T-cell (primary cell): Measurements from ENCODE around the gene UMAD1. TPM values are rescaled to one million over a fixed set of nuclear protein-coding genes. Genes with fewer than 3 reads are reported as not detected.
A peak's percentile ranks its signal among the peaks of the same experiment; 100 is the strongest.
"Not testable (repeated sequence)": the region's sequence is repeated elsewhere in the genome, so short reads cannot be mapped to it uniquely, and the experiment has no call there.

Experiments
- ATAC-seq, 4 experiments: fragments of 200-7000 bp in 3 of 4; fragments of 150-1000 bp in 1 of 4; cut with Tn5 transposase; replicated peaks in 1 of 4; 1 replicate in 3 of 4; 2 replicates in 1 of 4; pipeline ENCODE4 v1.10.0; 2021; ENCODE audit warnings: moderate library complexity in 3 of 4, mild to moderate bottlenecking in 2 of 4, moderate number of reproducible peaks in 1 of 4
- CTCF ChIA-PET, 2 donors: fragments of 300-600 bp; sonication (Branson Sonifier 250); formaldehyde crosslinking; loops; one replicate each; lab custom pipeline; 2022; ENCODE audit warnings: antibody characterized with exemption in 2 of 2; lab: Charles Lee
- POLR2A ChIA-PET, 2 donors: fragments of 300-600 bp; sonication (Branson Sonifier 250); formaldehyde crosslinking; loops; one replicate each; lab custom pipeline; 2022; ENCODE audit warnings: antibody characterized with exemption in 2 of 2; lab: Charles Lee
- DNase-seq, 35 experiments: peaks; one replicate each; pipeline versions ENCODE4 v3.0.0 to v3.0.0-alpha.2; 2013 to 2023
- H3K27ac ChIP-seq: one replicate; pipeline ENCODE4 v1.5.1; 2013; ENCODE audit warnings: low read length
- H3K27me3 ChIP-seq, 2 experiments: replicated peaks in 1 of 2; 1 replicate in 1 of 2; 2 replicates in 1 of 2; pipeline versions ENCODE4 v1.6.1 to v1.7.0; 2013; ENCODE audit warnings: low read length in 1 of 2, mixed read lengths in 1 of 2; ENCODE audit not compliant: control insufficient read depth in 2 of 2, insufficient read depth in 2 of 2; ENCODE audit errors: extremely low read depth in 1 of 2
- H3K36me3 ChIP-seq, 2 donors: 1 replicate in 1 of 2; 2 replicates in 1 of 2; pipeline versions ENCODE4 v1.6.1 to v1.7.0; 2013; ENCODE audit warnings: low read length in 1 of 2; ENCODE audit not compliant: control insufficient read depth in 2 of 2, insufficient read depth in 1 of 2; ENCODE audit errors: extremely low read depth in 1 of 2
- H3K4me1 ChIP-seq, 2 experiments: 1 replicate in 1 of 2; 2 replicates in 1 of 2; pipeline versions ENCODE4 v1.6.1 to v1.7.0; 2013; ENCODE audit warnings: low read length in 2 of 2, mixed read lengths in 1 of 2; ENCODE audit not compliant: insufficient read depth in 2 of 2, control insufficient read depth in 1 of 2; ENCODE audit errors: extremely low read depth in 1 of 2
- H3K4me3 ChIP-seq, 2 donors: 1 replicate in 1 of 2; 2 replicates in 1 of 2; pipeline versions ENCODE4 v1.5.1 to v1.7.0; 2013; ENCODE audit warnings: mild to moderate bottlenecking in 2 of 2, low read length in 1 of 2, moderate library complexity in 1 of 2; ENCODE audit not compliant: control insufficient read depth in 1 of 2; ENCODE audit errors: extremely low read depth in 1 of 2
- H3K9me3 ChIP-seq: 2 replicates; pipeline ENCODE4 v1.7.0; 2013
- H3K27ac Mint-ChIP-seq, 2 donors: one replicate each; pipeline ENCODE4 v1.8.0; 2020 to 2021; ENCODE audit warnings: mild to moderate bottlenecking in 2 of 2, mixed read lengths in 2 of 2
- H3K27me3 Mint-ChIP-seq, 2 donors: one replicate each; pipeline ENCODE4 v1.8.0; 2021 to 2022; ENCODE audit warnings: mixed read lengths in 2 of 2
- H3K36me3 Mint-ChIP-seq: one replicate; pipeline ENCODE4 v1.8.0; 2021; ENCODE audit warnings: mixed read lengths
- H3K4me1 Mint-ChIP-seq, 3 donors: one replicate each; pipeline ENCODE4 v1.8.0; 2020 to 2022; ENCODE audit warnings: mixed read lengths in 3 of 3, mild to moderate bottlenecking in 1 of 3
- H3K4me3 Mint-ChIP-seq, 3 donors: one replicate each; pipeline ENCODE4 v1.8.0; 2020 to 2022; ENCODE audit warnings: mild to moderate bottlenecking in 3 of 3, mixed read lengths in 3 of 3, moderate library complexity in 3 of 3
- H3K9me3 Mint-ChIP-seq, 3 donors: one replicate each; pipeline ENCODE4 v1.8.0; 2020 to 2022; ENCODE audit warnings: mixed read lengths in 3 of 3
- WGBS: methylation state at CpG from one replicate; pipeline ENCODE4 v1.1.5; 2013; ENCODE audit warnings: missing lambda C conversion rate; ENCODE audit not compliant: insufficient coverage; 5-methylcytosine and 5-hydroxymethylcytosine counted together
- total RNA-seq, 35 experiments: library from RNA in 6 of 35; stranded (reverse) in 6 of 35; fragments of 120-200 nt in 1 of 35; gene quantifications; one replicate each; pipeline versions ENCODE4 v1.2.1 to v1.2.4 and lab custom pipeline; 2013 to 2026

Gene UMAD1
- total RNA-seq, 5 donors from 2014 or later (not counting 1 experiment from before 2014, with no cell fraction given) = 13.8 to 19.8 (median 16.6) TPM

DNA sequence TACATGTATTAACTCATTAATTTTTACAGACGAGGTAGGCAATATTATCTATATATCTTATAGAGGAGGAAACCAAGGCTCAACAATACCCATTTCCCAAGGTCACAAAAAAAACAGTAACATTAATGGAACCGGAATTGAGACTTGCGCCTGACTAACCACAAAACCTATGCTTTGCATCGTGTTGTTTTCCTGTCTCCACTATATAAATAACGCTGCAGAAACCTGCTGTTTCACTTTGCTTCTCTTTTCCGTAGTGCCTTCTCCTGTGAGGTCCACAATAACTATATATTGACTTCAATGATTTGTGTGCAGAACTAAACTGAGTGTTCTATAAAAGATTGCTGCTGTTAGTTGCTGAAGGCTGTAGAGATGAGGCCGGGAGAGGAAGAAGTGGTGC lies 175.5 kb downstream of the UMAD1 start:
- peaks cover 38 to 47% (median 44%) of the 10 kb centered on the region in 3 donors for H3K4me1 Mint-ChIP-seq
- no peaks in the 10 kb centered on the region for H3K9me3 Mint-ChIP-seq
- peak in 10 of 35 experiments; percentile 1 to 51 (median 8) for DNase-seq
- ChIA-PET POLR2A (no interaction called here), CTCF (no interaction called here)
- H3K4me3 Mint-ChIP-seq = peak overlapping the region; percentile 22 to 54 (median 45)
- no CpG with 5 or more reads among the region's 7 CpGs for WGBS
- Histone ChIP-seq H3K4me3 (peak overlapping the region in 1 of 2 donors; percentile 20), H3K9me3 (no peaks in the 10 kb centered on the region), H3K36me3 (no peaks in the 10 kb centered on the region), H3K4me1 (peaks cover 12 to 19% of the 10 kb centered on the region in 2 experiments), H3K27me3 (no peaks in the 10 kb centered on the region), H3K27ac (no peak overlapping the region)
- peak overlapping the region; percentile 29 to 80 for H3K27ac Mint-ChIP-seq
- H3K27me3 Mint-ChIP-seq = no peaks in the 10 kb centered on the region
- peaks cover 36% of the 10 kb centered on the region for H3K36me3 Mint-ChIP-seq
- peak; percentile 55 to 74 (median 64) for ATAC-seq

DNA sequence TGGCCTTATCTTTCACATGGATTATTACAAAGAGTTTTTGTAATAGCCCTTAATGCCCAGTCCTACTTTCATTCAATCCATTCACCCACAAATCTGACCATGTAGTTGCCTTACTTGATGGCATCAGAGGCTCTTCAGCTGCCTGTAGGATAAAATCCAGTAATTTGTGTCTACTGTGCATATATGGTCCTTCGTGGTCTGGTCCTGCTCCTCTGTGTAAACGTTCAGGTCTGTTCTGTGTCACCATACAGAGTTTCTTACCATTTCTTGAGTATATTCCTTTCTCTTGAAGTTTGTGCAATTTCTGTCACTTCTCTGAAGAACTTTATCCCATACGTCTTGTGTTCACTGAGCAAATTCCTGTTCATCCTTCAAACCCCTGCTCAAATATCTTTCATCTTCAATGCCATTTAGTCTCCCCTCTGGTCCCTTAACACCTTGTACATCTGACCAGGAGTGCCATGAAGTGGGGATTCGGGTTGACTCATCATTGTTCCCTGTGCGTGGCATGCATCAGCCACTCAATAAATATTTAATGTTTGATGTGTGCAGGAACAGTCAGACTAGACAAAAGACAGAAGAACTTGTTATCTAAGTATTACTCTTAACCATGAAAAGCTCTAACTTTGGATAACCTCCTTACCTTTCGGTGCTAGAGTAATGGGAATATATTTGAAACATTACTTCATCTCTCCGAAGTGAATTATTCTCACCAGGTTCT lies 176.4 kb downstream of the UMAD1 start:
- Mint-ChIP-seq H3K4me1 (peaks cover 38 to 47% (median 44%) of the 10 kb centered on the region in 3 donors), H3K36me3 (peaks cover 31% of the 10 kb centered on the region), H3K27me3 (no peaks in the 10 kb centered on the region), H3K9me3 (no peaks in the 10 kb centered on the region), H3K4me3 (peak overlapping the region; percentile 9 to 45 (median 22)), H3K27ac (peak overlapping the region; percentile 37 to 80)
- peak in 1 of 4 experiments; percentile 29 for ATAC-seq
- ChIA-PET POLR2A (no interaction called here), CTCF (no interaction called here)
- Histone ChIP-seq H3K27ac (no peak overlapping the region), H3K36me3 (no peaks in the 10 kb centered on the region), H3K9me3 (no peaks in the 10 kb centered on the region), H3K27me3 (no peaks in the 10 kb centered on the region), H3K4me1 (peaks cover 12 to 19% of the 10 kb centered on the region in 2 experiments), H3K4me3 (no peak overlapping the region)
- no peak for DNase-seq
- 77% methylated on average over 3 of the region's 7 CpGs for WGBS

DNA sequence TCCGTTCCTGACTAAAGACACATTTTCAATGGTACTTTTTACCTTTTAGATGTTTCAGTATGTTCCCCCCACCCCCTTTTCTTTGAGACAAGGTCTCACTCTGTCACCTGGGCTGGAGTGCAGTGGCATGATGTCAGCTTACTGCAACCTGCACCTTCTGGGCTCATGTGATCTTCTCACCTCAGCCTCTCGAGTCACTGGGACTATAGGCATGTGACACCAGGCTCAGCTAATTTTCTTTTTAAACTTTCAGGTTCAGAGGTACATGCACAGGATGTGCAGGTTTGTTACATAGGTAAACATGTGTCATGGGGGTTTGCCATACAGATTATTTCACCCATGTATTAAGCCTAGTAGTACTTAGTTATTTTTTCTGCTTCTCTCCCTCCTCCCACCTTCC lies 177.2 kb downstream of the UMAD1 start:
- peak in 2 of 4 experiments; percentile 44 to 81 for ATAC-seq
- no peaks in the 10 kb centered on the region for H3K9me3 Mint-ChIP-seq
- Histone ChIP-seq H3K27ac (no peak overlapping the region), H3K27me3 (no peaks in the 10 kb centered on the region), H3K9me3 (no peaks in the 10 kb centered on the region), H3K4me1 (peaks cover 12 to 19% of the 10 kb centered on the region in 2 experiments), H3K36me3 (no peaks in the 10 kb centered on the region), H3K4me3 (no peak overlapping the region)
- peak in 4 of 35 experiments; percentile 1 to 31 (median 8) for DNase-seq
- peak overlapping the region in 2 of 3 donors; percentile 4 to 5 for H3K4me3 Mint-ChIP-seq
- WGBS = 100% methylated on average over 1 of the region's 2 CpGs
- H3K27ac Mint-ChIP-seq = peak overlapping the region; percentile 72 to 75
- ChIA-PET POLR2A (no interaction called here), CTCF (no interaction called here)
- H3K4me1 Mint-ChIP-seq = peaks cover 38 to 47% (median 44%) of the 10 kb centered on the region in 3 donors
- peaks cover 30% of the 10 kb centered on the region for H3K36me3 Mint-ChIP-seq
- no peaks in the 10 kb centered on the region for H3K27me3 Mint-ChIP-seq

DNA sequence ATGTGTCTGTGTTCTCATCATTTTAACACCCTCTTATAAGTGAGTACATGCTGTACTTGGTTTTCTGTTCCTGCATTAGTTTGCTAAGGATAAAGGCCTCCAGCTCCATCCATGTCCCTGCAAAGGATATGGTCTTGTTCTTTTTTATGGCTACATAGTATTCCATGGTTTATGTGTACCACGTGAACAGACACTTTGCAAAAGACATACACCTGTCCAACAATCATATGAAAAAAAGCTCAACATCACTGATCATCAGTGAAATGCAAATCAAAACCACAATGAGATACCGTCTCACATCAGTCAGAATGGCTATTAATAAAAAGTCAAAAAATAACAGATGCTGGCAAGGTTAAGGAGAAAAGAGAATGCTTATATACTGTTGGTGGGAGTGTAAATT lies 177.6 kb downstream of the UMAD1 start:
- Mint-ChIP-seq H3K4me1 (peaks cover 38 to 47% (median 44%) of the 10 kb centered on the region in 3 donors), H3K36me3 (peaks cover 26% of the 10 kb centered on the region)
- peaks cover 12 to 19% of the 10 kb centered on the region in 2 experiments for H3K4me1 ChIP-seq
- H3K4me3 Mint-ChIP-seq, H3K4me3 ChIP-seq, ATAC-seq, H3K27ac ChIP-seq, POLR2A ChIA-PET, H3K9me3 ChIP-seq, H3K9me3 Mint-ChIP-seq, H3K27me3 Mint-ChIP-seq, H3K36me3 ChIP-seq, H3K27ac Mint-ChIP-seq, CTCF ChIA-PET, DNase-seq, H3K27me3 ChIP-seq: not testable (repeated sequence)
- WGBS = no CpG with 5 or more reads among the region's 2 CpGs

DNA sequence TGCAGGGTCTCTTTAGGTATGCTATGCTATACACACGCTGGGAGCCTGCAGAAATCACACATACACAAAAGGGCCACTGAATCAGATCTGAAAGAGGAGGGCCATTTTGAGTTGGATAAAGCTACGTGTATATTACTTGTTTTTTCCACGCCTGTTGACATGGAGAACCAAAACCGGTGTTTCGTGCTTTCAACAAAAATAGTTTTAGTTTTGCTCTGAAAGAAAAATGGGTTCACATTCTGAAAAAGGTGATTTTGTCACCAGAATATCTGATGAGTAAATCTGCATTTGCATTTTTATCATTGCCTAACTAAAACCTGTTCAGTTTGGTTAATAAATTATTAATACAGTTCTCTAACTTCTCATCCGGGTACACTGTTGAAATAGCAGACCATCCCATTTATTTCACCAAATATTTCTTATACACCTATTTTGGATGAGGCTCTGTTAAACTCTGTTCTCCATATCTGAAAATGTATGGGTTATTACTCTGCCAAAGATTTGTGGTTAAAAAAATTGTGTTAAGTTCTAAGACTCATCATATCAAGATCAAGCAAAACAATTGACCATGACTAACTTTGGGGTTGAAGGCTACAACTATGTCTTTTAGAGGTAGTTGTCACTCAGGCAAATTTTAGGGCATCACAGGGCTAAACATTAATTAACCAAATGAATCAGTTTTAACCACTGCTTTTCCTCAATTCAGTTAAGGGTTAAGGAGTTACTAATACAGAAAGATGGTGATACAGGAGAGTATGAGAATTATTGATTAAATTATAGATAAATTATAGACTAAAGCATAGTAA lies 179.1 kb downstream of the UMAD1 start:
- H3K9me3 ChIP-seq = no peaks in the 10 kb centered on the region
- H3K27me3 ChIP-seq = no peaks in the 10 kb centered on the region
- H3K4me1 Mint-ChIP-seq = peaks cover 37 to 42% (median 39%) of the 10 kb centered on the region in 3 donors
- peaks cover 0 to 4% (median 0%) of the 10 kb centered on the region in 3 donors for H3K9me3 Mint-ChIP-seq
- H3K36me3 ChIP-seq = no peaks in the 10 kb centered on the region
- no peaks in the 10 kb centered on the region for H3K27me3 Mint-ChIP-seq
- H3K27ac Mint-ChIP-seq = no peak overlapping the region
- H3K4me3 ChIP-seq = no peak overlapping the region
- no CpG with 5 or more reads among the region's 6 CpGs for whole genome bisulfite sequencing
- H3K36me3 Mint-ChIP-seq = peaks cover 27% of the 10 kb centered on the region
- H3K27ac ChIP-seq = no peak overlapping the region
- peaks cover 12 to 18% of the 10 kb centered on the region in 2 experiments for H3K4me1 ChIP-seq
- DNase-seq (no peak), ATAC-seq (no peak)
- no peak overlapping the region for H3K4me3 Mint-ChIP-seq
- ChIA-PET CTCF (no interaction called here), POLR2A (no interaction called here)

DNA sequence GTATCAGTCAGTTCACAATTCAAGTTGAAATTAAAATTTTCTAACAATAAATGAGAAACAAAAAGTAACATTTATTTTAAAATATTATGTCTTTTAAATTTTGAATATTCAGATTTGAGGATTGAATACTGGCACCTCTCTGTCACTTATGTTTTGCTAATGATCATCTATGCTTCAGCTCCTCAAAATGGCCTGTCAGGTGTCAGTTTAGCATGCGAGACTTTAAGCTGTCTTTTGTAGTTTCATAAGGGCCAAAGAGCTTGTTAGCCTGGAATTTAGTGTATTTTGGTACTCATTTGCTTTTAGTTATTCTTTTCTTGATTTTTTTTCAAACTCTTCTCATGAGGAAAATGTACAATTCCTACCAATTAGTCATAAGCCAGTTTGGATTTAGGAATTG lies 179.9 kb downstream of the UMAD1 start:
- no peak for ATAC-seq

More for the DNA sequence above, 179.9 kb downstream of the UMAD1 start:
- H3K4me3 Mint-ChIP-seq = no peak overlapping the region
- Histone ChIP-seq H3K36me3 (no peaks in the 10 kb centered on the region), H3K4me3 (no peak overlapping the region), H3K27me3 (no peaks in the 10 kb centered on the region), H3K27ac (no peak overlapping the region), H3K4me1 (peaks cover 12 to 14% of the 10 kb centered on the region in 2 experiments), H3K9me3 (no peaks in the 10 kb centered on the region)
- H3K36me3 Mint-ChIP-seq = peaks cover 31% of the 10 kb centered on the region
- peaks cover 29 to 34% (median 31%) of the 10 kb centered on the region in 3 donors for H3K4me1 Mint-ChIP-seq
- H3K9me3 Mint-ChIP-seq = peaks cover 0 to 9% (median 6%) of the 10 kb centered on the region in 3 donors
- no peak overlapping the region for H3K27ac Mint-ChIP-seq
- CTCF ChIA-PET = no interaction called here
- no CpG with 5 or more reads among the region's 1 CpG for WGBS
- no peaks in the 10 kb centered on the region for H3K27me3 Mint-ChIP-seq
- DNase-seq = no peak
- POLR2A ChIA-PET = no interaction called here
